ENCODE data around the gene LRRFIP1.
"Not testable (repeated sequence)": the region's sequence is repeated elsewhere in the genome, so short reads cannot be mapped to it uniquely, and the experiment has no call there.

Gene LRRFIP1

GRCh38 chr2:237686659-237687136 is 59.3 kb downstream of the LRRFIP1 start:
- no peak for DNase-seq (ENCODE audit: low read depth)

DNA sequence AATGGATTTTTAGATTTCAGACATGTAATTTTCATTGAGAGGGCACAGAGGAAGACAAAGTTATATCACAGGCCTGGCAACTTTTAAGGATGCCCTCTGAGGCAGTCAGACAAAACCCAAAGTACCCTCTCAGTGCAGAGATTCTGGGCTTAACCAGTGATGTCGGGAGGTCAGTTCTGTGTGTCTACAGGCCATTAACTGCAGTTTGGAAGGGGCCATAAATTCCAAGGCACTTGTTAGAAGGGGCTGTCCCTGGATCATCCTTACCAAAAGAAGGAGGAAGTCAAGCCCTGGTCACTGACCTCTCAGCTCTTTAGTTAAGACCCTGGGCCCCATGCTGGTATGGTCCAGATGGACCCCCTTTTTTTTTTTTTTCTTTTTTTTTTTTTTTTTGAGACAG is 60.7 kb downstream of the LRRFIP1 start:
- no peak for DNase-seq (ENCODE audit: low read depth)

- DNase-seq (ENCODE audit: low read depth), result not testable (repeated sequence)
Measured at GRCh38 chr2:237688541-237688940, 61.2 kb downstream of the LRRFIP1 start.

- DNase-seq (ENCODE audit: low read depth), result no peak
Measured at GRCh38 chr2:237689336-237690131, 62.1 kb downstream of the LRRFIP1 start.

- DNase-seq (ENCODE audit: low read depth), result no peak
Measured at GRCh38 chr2:237691029-237691907, 63.9 kb downstream of the LRRFIP1 start.

DNA sequence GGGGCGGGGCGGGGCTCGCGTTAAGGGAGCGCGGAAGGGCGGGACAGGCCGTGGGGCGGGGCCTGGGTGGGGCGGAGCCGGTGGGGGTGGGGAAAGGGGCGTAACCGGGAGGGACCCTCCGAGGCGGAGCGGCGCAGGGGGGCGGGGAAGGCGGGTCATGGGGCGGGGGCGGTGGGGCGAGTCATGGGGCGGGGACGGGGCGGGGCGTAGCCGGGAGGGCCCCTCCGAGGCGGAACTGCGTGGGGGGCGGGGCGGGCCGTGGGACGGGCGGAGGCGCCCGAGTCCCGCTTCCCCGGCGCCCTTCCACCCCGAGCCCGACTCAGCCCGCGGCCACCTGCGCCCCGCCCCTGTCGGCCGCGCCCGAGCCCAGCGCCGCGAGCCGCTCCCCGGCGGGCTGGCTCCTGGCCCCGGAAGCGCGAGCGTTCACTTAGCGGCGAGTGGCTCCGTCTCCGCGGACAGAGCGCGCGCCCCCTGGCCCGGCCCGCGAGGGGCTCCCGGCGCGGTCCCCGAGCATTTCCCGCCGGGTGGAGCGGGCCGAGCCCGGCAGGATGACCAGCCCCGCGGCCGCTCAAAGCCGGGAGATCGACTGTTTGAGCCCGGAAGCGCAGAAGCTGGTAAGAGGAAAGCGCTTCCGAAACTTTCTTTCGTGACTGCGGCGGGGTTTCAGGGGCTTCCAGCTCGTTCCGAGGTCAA is 64.7 kb downstream of the LRRFIP1 start:
- peak; percentile 93 for DNase-seq (ENCODE audit: low read depth)

DNA sequence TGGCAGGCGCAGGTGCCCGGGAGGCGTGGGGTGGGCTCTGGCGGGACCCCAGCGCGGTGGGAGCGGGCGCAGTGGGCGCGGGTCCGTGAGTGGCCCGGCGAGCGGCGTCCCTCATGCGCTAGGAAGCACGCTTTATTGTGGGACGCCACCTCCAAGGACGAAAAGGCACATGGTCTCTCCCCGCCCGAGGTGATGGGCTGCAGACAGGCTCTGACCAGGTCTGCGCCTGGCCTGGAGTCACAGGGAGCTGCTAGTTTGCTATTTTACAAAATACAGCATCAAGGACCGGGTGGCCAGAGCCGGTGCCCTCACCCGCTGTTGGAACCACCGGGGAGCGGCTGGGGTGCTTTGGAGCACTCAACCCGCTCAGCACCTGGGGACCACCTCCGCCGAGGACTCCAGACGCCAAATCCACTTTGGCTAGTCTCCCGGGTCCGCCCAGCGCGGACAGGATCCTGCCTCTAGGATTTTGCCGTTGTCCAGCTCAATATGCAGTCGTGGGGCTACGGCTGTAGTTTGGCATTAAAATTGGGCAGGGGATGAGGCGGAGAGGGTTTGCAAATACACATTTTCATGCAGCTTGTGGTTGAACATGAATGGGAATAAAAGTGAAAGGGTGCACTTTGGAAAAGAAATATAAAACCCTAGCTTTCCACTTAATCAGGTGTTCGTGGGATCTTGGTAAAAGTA is 65.4 kb downstream of the LRRFIP1 start:
- no peak for DNase-seq (ENCODE audit: low read depth)

GRCh38 chr2:237693291-237693994 is 66.1 kb downstream of the LRRFIP1 start:
- no peak for DNase-seq (ENCODE audit: low read depth)

GRCh38 chr2:237694415-237695194 is 67.2 kb downstream of the LRRFIP1 start:
- no peak for DNase-seq (ENCODE audit: low read depth)

GRCh38 chr2:237695201-237695780 is 67.9 kb downstream of the LRRFIP1 start:
- DNase-seq (ENCODE audit: low read depth), result no peak

DNA sequence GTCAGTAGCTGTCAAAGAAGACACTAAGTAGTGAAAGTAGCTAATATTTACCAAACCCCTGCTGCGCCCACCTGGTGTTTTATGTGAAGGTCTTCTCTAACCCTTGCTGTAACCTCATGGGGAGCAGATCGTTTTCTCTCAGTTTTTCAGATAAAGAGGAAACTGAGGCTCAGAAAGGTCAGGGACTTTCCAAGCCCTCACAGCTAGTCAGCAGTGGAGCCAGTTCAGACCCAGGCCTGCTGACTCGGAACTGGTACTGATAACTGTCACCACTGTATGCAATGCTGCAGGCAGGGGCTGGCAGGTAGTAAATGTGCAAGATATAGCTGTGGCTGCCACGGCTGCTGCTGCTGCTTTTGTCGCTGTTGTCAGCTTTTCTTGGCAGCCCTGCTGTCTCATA is 69.1 kb downstream of the LRRFIP1 start:
- DNase-seq (ENCODE audit: low read depth), result peak; percentile 26

DNA sequence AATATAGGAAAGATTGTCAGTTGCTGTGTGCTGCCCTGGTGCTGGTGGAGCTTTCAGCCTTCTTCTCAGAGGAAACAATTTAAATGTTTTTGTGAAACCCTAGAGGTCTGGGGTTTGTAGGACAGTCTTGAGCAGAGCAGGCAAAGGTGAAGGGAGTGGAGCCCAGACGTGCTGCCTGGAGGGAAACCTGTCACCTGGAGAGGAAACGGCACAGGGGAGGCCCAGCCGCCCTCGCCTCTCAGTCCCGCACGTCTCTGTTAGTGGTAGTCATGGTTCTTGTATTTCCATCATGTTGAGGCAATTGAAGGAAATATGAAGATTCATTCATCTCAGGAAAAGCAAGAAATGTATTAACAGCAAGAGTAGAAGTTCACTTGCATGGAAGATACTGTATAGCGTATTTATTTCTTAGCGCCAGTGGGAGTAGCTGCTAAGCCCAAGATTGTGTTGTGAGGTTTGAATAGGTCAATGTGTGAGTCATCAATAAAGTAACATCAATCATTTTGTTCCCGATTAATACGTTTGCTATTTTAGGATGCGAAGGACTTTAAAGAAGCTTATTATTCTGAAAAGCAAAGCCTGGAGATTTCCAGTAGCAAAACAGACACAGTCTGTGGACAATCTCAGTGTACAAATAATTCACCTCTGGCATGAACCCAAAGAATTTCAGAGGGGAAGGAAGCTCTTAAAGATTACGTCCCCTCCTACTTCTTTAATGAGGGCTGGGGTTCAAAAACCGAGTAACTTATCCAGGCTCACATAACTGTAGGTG is 70.4 kb downstream of the LRRFIP1 start:
- DNase-seq (ENCODE audit: low read depth), result no peak

- no peak for DNase-seq (ENCODE audit: low read depth)
Measured at GRCh38 chr2:237698358-237698694, 70.9 kb downstream of the LRRFIP1 start.

GRCh38 chr2:237699870-237700511 is 72.6 kb downstream of the LRRFIP1 start:
- DNase-seq (ENCODE audit: low read depth), result no peak

DNA sequence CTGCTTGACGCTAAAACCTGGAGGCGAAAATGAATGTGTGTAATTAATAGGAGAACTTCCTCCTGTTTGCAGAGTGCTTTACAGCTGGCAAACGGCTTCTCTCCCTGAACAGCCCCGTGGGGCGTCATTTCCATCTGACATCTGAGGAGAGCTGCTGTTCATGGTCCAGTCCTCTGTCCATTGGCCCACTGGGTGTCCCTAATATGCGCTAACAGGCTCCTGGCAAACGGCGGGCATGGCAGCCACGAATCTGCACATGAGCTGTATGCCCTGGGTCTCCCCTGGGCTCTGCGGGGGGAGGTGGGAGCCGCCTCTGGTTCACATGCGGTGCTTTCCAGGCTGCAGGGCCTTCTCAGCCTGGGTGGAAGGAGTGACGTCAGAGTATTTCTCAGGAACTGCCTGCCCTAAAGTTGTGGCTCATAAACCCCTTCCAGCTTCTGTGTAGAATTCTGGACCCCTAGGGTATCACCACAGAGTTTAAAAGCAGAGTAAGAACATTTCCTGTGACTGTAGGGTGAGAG is 73.2 kb downstream of the LRRFIP1 start:
- DNase-seq (ENCODE audit: low read depth), result peak; percentile 77

DNA sequence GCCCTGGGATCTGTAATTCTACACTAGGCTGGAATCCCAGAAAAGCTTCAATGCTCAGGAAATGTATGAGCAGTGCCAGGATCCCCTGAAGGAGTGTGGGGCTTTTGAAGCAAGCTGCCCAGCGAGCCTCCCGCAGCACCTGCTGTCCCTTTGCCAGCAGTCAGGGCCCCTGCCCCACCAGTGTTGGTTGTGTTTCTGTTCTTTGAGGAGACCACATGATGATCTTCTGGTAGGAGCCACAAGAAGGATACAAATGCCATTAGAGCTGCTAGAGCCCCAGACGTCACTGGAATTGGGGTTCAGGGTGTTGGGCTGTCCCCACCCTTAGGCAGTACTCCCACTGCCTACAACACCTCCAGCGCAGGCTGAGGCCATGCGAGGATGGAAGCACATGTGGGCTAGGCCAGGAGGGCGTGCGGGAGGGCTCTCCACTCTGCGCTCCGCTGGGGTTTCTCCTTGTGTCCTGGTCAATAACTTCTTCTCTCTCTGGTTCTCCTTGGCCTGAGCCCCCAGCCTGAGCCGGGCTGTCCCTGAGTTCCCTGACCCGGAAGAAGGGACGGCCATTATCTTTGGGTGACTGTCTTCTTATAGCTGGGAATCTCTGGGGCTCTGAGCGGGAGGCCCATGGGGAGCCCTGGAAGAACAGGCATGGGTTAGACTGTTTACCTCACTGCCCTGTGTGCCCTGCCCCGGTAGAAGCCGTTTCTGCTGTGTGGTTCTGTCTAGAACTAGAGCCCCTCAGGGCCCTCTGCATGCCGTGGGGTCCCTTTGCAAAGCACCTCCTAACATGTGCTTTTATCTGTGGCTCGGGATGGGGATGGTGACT is 73.9 kb downstream of the LRRFIP1 start:
- DNase-seq (ENCODE audit: low read depth), result no peak

- no peak for DNase-seq (ENCODE audit: low read depth)
Measured at GRCh38 chr2:237701859-237702390, 74.5 kb downstream of the LRRFIP1 start.

Measured in T-helper 22 cell (primary cell).